LNCaP clone FGC (cell line): ENCODE measurements around the gene MYO19.
"Not testable (repeated sequence)": the region's sequence is repeated elsewhere in the genome, so short reads cannot be mapped to it uniquely, and the experiment has no call there.

Experiments
- DNase-seq: peaks from one replicate; pipeline ENCODE4 v3.0.0-alpha.2; 2011; ENCODE audit warnings: low read depth
- H3K4me3 ChIP-seq: 2 replicates; pipeline ENCODE4 v1.5.1; 2011; ENCODE audit warnings: mild to moderate bottlenecking, low read depth, low read length, control low read depth
- TF ChIP-seq, protein P1 (sequence below): IDR thresholded peaks from 2 replicates; pipeline ENCODE4 v1.5.1; 2012; ENCODE audit warnings: mild to moderate bottlenecking; ENCODE audit not compliant: control insufficient read depth, insufficient read depth; ENCODE audit errors: extremely low read depth

The MYO19 gene

GRCh38 chr17:36463916-36464764 is 70.5 kb downstream of the MYO19 start:
- peak; percentile 59 for DNase-seq
- H3K4me3 ChIP-seq = no peak overlapping the region
- TF ChIP-seq, protein P1, sequence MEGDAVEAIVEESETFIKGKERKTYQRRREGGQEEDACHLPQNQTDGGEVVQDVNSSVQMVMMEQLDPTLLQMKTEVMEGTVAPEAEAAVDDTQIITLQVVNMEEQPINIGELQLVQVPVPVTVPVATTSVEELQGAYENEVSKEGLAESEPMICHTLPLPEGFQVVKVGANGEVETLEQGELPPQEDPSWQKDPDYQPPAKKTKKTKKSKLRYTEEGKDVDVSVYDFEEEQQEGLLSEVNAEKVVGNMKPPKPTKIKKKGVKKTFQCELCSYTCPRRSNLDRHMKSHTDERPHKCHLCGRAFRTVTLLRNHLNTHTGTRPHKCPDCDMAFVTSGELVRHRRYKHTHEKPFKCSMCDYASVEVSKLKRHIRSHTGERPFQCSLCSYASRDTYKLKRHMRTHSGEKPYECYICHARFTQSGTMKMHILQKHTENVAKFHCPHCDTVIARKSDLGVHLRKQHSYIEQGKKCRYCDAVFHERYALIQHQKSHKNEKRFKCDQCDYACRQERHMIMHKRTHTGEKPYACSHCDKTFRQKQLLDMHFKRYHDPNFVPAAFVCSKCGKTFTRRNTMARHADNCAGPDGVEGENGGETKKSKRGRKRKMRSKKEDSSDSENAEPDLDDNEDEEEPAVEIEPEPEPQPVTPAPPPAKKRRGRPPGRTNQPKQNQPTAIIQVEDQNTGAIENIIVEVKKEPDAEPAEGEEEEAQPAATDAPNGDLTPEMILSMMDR = peak; percentile 38

DNA sequence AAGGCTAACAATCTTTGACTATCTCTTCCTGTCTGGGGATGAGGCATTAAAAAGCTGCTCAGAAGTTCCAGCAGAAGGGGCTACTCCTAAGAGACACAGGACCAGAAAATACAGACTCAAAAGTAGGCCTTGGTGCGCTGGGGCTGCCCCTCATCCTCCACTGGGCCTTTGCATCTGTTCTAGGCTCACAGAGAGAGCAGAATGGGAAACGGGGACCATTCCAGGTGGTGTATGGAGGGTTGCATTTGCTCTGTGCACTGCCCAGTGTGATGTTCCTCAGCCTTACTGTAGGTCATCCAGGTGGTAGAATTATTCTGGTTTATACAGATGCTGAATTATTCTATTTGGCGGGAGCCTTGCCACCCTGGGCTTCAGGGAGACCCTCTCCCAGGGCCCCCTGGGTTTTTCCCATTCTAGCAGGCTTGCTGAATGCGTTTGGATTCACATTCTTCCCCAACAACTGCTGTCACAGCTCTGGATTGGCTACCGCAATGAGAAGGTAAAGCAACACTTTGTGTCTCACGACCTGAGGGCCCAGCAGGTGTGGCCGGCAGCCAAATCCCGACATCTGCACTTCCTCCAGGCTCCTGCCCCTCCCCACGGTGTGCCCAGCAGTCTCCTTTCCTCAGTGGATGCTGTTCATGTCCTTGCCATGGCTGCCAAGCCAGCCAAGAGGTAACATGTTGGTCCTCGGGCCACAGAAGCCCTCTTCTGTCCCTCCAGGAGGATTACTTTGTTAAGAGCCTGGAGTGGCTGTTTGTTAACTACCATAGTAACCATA is 73.1 kb downstream of the MYO19 start:
- H3K4me3 ChIP-seq = no peak overlapping the region
- DNase-seq = no peak
- TF ChIP-seq, protein P1 = no peak

GRCh38 chr17:36460265-36460937 is 74.3 kb downstream of the MYO19 start:
- no peak overlapping the region for H3K4me3 ChIP-seq
- DNase-seq = no peak
- TF ChIP-seq, protein P1 = no peak

- TF ChIP-seq, protein P1 = no peak
- H3K4me3 ChIP-seq = no peak overlapping the region
- DNase-seq = no peak
Measured at GRCh38 chr17:36459601-36460000, 75.1 kb downstream of the MYO19 start.

GRCh38 chr17:36459045-36459444 is 75.6 kb downstream of the MYO19 start:
- no peak for DNase-seq
- TF ChIP-seq, protein P1 = no peak
- H3K4me3 ChIP-seq = no peak overlapping the region

- H3K4me3 ChIP-seq, DNase-seq: not testable (repeated sequence)
Measured at GRCh38 chr17:36457701-36458100, 77.0 kb downstream of the MYO19 start.

- DNase-seq, H3K4me3 ChIP-seq: not testable (repeated sequence)
Measured at GRCh38 chr17:36452888-36453287, 81.8 kb downstream of the MYO19 start.
